ENCODE data around the gene TBX5.

TBX5 gene

GRCh38 chr12:114408471-114408885 lies 2.5 kb upstream of the TBX5 start:
- TF ChIP-seq TEAD4 (IDR thresholded peaks at IDR 0.05), result no peak

- TF ChIP-seq ZBTB7A (IDR thresholded peaks at IDR 0.05; ENCODE audit: low read depth) (no peak), CEBPB (IDR thresholded peaks at IDR 0.05) (no peak), FOXM1 (IDR thresholded peaks at IDR 0.05; ENCODE audit: borderline replicate concordance, low read depth) (no peak), REST (IDR thresholded peaks at IDR 0.05; ENCODE audit: low read depth) (no peak), TAF1 (IDR thresholded peaks at IDR 0.05; ENCODE audit: low read depth) (no peak), NFIC (IDR thresholded peaks at IDR 0.05) (no peak), EGR1 (IDR thresholded peaks at IDR 0.05) (no peak), EP300 (IDR thresholded peaks at IDR 0.05; ENCODE audit: borderline replicate concordance) (no peak), RAD21 (IDR thresholded peaks at IDR 0.05; ENCODE audit: low read depth) (no peak), YY1 (IDR thresholded peaks at IDR 0.05; ENCODE audit: low read depth) (no peak)
Observed at GRCh38 chr12:114407842-114408411, 2.0 kb upstream of the TBX5 start.

DNA sequence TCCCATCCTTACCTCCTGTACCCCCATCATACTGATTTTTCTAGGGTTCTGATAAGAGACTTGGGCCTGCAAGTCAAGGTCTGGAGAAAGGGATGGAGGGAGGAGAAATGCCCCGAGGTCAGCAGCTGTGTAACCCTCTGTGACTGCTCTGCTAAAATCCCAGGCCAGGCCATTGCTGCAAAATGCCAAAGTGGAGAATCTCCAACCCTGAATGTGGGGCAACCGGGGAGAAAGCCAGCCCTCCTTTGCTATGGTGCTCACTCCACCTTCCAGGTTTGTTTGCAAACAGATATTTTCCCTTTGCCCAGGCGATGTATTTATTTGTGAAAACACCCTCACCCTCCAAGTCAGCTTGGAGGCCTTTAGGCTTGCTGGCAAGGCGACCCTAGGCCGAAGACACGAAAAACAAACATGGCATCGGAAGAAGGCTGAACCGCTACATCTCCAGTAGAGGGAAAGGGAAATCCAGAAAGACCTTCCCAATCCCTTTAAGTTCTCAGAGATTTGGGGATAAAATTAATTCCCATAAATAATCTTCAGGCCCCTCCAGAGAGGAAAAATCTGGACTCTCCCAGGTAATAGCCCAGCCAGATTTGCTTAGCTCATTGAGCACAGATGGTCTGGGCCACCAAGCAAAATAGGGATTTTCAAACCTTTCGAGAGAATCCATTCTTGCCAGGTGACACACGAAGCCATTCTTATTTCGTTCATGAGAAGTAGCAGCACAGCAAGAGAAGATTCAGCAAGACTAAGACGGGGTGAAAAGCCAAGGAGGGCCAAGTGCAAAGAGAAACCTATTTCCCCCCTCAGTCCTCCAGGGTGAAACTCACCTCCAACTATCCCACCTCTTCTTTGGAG lies 1.3 kb upstream of the TBX5 start:
- TF ChIP-seq REST (IDR thresholded peaks at IDR 0.05; ENCODE audit: low read depth) (no peak), CEBPB (IDR thresholded peaks at IDR 0.05) (no peak), RAD21 (IDR thresholded peaks at IDR 0.05; ENCODE audit: low read depth) (no peak), TEAD4 (IDR thresholded peaks at IDR 0.05) (no peak), TAF1 (IDR thresholded peaks at IDR 0.05; ENCODE audit: low read depth) (no peak), ZBTB7A (IDR thresholded peaks at IDR 0.05; ENCODE audit: low read depth) (no peak), NFIC (IDR thresholded peaks at IDR 0.05) (no peak), YY1 (IDR thresholded peaks at IDR 0.05; ENCODE audit: low read depth) (no peak), TCF12 (IDR thresholded peaks at IDR 0.05; ENCODE audit: low read depth) (no peak), CREB1 (IDR thresholded peaks at IDR 0.05; ENCODE audit: low read depth) (no peak), EP300 (IDR thresholded peaks at IDR 0.05; ENCODE audit: borderline replicate concordance) (no peak), FOXM1 (IDR thresholded peaks at IDR 0.05; ENCODE audit: borderline replicate concordance, low read depth) (no peak), EGR1 (IDR thresholded peaks at IDR 0.05) (no peak)
- TF ChIP-seq, protein P1, sequence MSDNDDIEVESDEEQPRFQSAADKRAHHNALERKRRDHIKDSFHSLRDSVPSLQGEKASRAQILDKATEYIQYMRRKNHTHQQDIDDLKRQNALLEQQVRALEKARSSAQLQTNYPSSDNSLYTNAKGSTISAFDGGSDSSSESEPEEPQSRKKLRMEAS (IDR thresholded peaks at IDR 0.05), result no peak
- TF ChIP-seq, protein P2, sequence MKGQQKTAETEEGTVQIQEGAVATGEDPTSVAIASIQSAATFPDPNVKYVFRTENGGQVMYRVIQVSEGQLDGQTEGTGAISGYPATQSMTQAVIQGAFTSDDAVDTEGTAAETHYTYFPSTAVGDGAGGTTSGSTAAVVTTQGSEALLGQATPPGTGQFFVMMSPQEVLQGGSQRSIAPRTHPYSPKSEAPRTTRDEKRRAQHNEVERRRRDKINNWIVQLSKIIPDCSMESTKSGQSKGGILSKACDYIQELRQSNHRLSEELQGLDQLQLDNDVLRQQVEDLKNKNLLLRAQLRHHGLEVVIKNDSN (IDR thresholded peaks at IDR 0.05), result no peak

DNA sequence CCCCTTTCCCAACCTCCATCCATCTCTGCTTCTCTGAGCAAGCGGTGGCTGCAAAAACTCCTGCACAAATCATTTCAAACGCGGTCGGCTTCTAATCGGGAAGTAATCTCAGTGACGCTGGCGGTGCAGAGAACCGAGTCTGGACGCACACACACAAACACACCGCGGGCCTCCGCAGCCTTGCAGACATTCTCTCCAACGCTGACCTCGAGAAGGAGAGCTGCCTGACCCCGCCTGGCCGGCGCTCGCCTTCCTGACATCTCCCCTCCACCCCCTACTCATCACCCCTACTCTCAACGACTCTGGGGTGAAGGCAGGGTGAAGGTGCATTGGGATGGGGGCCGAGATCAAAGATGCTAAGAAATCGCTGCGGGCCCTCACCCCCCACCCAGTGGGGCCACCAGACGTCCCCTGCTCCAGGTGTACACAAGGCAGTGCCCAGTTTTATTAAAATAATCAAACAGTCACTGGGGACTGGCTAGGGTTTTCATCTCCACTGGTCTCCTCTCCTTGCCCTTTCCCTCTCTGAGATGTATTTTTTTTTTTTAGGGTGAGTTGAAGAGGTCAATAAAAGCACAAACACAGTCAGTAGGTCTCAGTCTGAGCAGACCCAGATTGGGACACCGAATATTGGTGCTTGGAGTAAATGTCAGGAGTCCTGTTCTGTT lies 506 bp upstream of the TBX5 start:
- TF ChIP-seq CEBPB (IDR thresholded peaks at IDR 0.05) (no peak), FOXM1 (IDR thresholded peaks at IDR 0.05; ENCODE audit: borderline replicate concordance, low read depth) (no peak), TCF12 (IDR thresholded peaks at IDR 0.05; ENCODE audit: low read depth) (no peak), YY1 (IDR thresholded peaks at IDR 0.05; ENCODE audit: low read depth) (no peak)
- TF ChIP-seq, protein P1 (IDR thresholded peaks at IDR 0.05), result no peak

DNA sequence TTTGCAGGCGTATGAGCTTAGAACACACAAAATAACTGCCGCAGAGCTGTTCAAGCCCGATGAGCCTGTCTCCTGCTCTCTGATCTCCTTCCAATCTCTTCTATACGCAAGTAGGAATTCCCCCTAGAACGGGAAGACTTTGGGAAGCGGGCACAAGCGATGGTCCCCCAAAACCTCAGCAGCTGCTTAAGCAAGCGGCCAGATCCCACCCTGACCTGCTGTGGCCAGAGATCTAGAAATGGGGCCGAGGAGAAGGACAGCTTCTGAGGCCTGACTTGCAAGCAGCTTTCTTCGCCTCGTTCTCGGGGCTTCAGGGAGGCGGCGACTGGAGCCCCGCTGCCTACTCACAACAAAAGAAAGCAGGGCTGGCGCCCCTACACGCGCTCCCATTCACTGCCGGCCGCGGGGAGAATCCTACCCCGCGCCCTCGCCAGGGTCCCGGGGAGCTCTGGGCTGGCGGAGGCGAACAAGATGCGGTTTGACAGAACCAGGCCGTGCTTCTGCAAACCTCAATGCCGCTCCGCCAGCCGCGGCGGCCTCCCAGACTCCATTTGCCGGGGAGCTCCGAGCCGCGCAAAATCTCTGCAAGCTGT lies 922 bp downstream of the TBX5 start:
- TF ChIP-seq TEAD4 (IDR thresholded peaks at IDR 0.05) (no peak), REST (IDR thresholded peaks at IDR 0.05; ENCODE audit: low read depth) (no peak), EP300 (IDR thresholded peaks at IDR 0.05; ENCODE audit: borderline replicate concordance) (no peak), CEBPB (IDR thresholded peaks at IDR 0.05) (no peak), RAD21 (IDR thresholded peaks at IDR 0.05; ENCODE audit: low read depth) (no peak), TAF1 (IDR thresholded peaks at IDR 0.05; ENCODE audit: low read depth) (no peak), NFIC (IDR thresholded peaks at IDR 0.05) (no peak)
- TF ChIP-seq, protein P1 (IDR thresholded peaks at IDR 0.05), result no peak
